Tibial nerve (tissue), 4 donors: ENCODE data around the gene KLK14.

ENCODE experiments used
- CTCF ChIP-seq, 5 experiments: fragments of 200-600 bp in 3 of 5; fragments of 450-650 bp in 2 of 5; sonication (generic) in 3 of 5; IDR thresholded peaks; one replicate each; pipeline ENCODE4 v1.5.1; 2016 to 2019; ENCODE audit warnings: antibody characterized with exemption in 5 of 5, mild to moderate bottlenecking in 3 of 5, moderate library complexity in 2 of 5
- EP300 ChIP-seq, 2 donors: sonication (generic); formaldehyde crosslinking; IDR thresholded peaks; one replicate each; pipeline ENCODE4 v1.6.1; 2017; ENCODE audit warnings: antibody characterized with exemption in 2 of 2, mild to moderate bottlenecking in 1 of 2
- POLR2A ChIP-seq, 2 donors: fragments of 450-650 bp; IDR thresholded peaks; one replicate each; pipeline ENCODE4 v1.6.1; 2017; ENCODE audit warnings: antibody characterized with exemption in 2 of 2, mild to moderate bottlenecking in 2 of 2, moderate library complexity in 2 of 2

- TF ChIP-seq CTCF (IDR thresholded peaks at IDR 0.05): no peak
- TF ChIP-seq POLR2A (IDR thresholded peaks at IDR 0.05): no peak
- TF ChIP-seq EP300 (IDR thresholded peaks at IDR 0.05): no peak
Observed at GRCh38 chr19:51121257-51121656, 38.6 kb upstream of the KLK14 start.
